GM18505 (cell line): Measurements from ENCODE around the gene CDKL5.

Experiments used
- ATAC-seq: cut with Tn5 transposase; IDR thresholded peaks from one replicate; pipeline ENCODE4 v1.9.1; 2021; ENCODE audit not compliant: unreplicated experiment
- POLR2A ChIP-seq: IDR thresholded peaks from 4 replicates; pipeline ENCODE4 v1.6.1; 2011; ENCODE audit warnings: borderline replicate concordance; ENCODE audit not compliant: insufficient read depth, insufficient read length; ENCODE audit errors: extremely low read depth

CDKL5 gene

GRCh38 chrX:18491587-18492340 is 66.4 kb downstream of the CDKL5 start:
- ATAC-seq = no peak
- TF ChIP-seq POLR2A = no peak

GRCh38 chrX:18534949-18535348 is 109.5 kb downstream of the CDKL5 start:
- TF ChIP-seq POLR2A = no peak
- no peak for ATAC-seq

GRCh38 chrX:18537068-18537467 is 111.7 kb downstream of the CDKL5 start:
- no peak for ATAC-seq
- no peak for TF ChIP-seq POLR2A

GRCh38 chrX:18537524-18537923 is 112.1 kb downstream of the CDKL5 start:
- TF ChIP-seq POLR2A = no peak
- ATAC-seq = no peak

- no peak for ATAC-seq
- no peak for TF ChIP-seq POLR2A
These were observed 116.7 kb downstream of the CDKL5 start for GRCh38 chrX:18542131-18542530.

- no peak for ATAC-seq
These were observed 117.5 kb downstream of the CDKL5 start for GRCh38 chrX:18542905-18543304.

GRCh38 chrX:18543738-18544137 is 118.3 kb downstream of the CDKL5 start:
- no peak for ATAC-seq
- no peak for TF ChIP-seq POLR2A

More at GRCh38 chrX:18542905-18543304, 117.5 kb downstream of the CDKL5 start:
- no peak for TF ChIP-seq POLR2A

- no peak for ATAC-seq
- no peak for TF ChIP-seq POLR2A
These were observed 120.4 kb downstream of the CDKL5 start for GRCh38 chrX:18545771-18546170.

GRCh38 chrX:18548996-18549395 is 123.6 kb downstream of the CDKL5 start:
- ATAC-seq = no peak
- no peak for TF ChIP-seq POLR2A

GRCh38 chrX:18549643-18550042 is 124.2 kb downstream of the CDKL5 start:
- no peak for ATAC-seq
- TF ChIP-seq POLR2A = no peak

- TF ChIP-seq POLR2A = no peak
- no peak for ATAC-seq
These were observed 132.5 kb downstream of the CDKL5 start for GRCh38 chrX:18557879-18558278.

- no peak for ATAC-seq
- no peak for TF ChIP-seq POLR2A
These were observed 133.4 kb downstream of the CDKL5 start for GRCh38 chrX:18558799-18559198.

- no peak for ATAC-seq
- no peak for TF ChIP-seq POLR2A
These were observed 135.6 kb downstream of the CDKL5 start for GRCh38 chrX:18561020-18561419.

- no peak for ATAC-seq
- TF ChIP-seq POLR2A = no peak
These were observed 140.3 kb downstream of the CDKL5 start for GRCh38 chrX:18565727-18566126.
